T-helper 17 cell (primary cell): ENCODE results near the gene PTP4A1. TPM values are rescaled to one million over a fixed set of nuclear protein-coding genes. Genes with fewer than 3 reads are reported as not detected.

ENCODE experiments used
- ATAC-seq: fragments of 150-1000 bp; cut with Tn5 transposase; 2 replicates; pipeline ENCODE4 v1.10.0; 2021; ENCODE audit warnings: mild to moderate bottlenecking, moderate library complexity
- DNase-seq, 3 donors: peaks; one replicate each; pipeline versions ENCODE4 v3.0.0 to v3.0.0-alpha.2; 2020 to 2021
- H3K9me3 ChIP-seq: one replicate; pipeline ENCODE4 v1.7.0; 2013; ENCODE audit warnings: low read length, mild to moderate bottlenecking; ENCODE audit not compliant: control insufficient read depth, poor library complexity, severe bottlenecking
- H3K27ac Mint-ChIP-seq: one replicate; pipeline ENCODE4 v1.8.0; 2022; ENCODE audit warnings: mild to moderate bottlenecking, moderate library complexity, mixed read lengths
- H3K27me3 Mint-ChIP-seq: one replicate; pipeline ENCODE4 v1.8.0; 2022; ENCODE audit warnings: mixed read lengths
- H3K36me3 Mint-ChIP-seq: one replicate; pipeline ENCODE4 v1.8.0; 2022; ENCODE audit warnings: low read depth, mixed read lengths
- H3K4me1 Mint-ChIP-seq: one replicate; pipeline ENCODE4 v1.8.0; 2022; ENCODE audit warnings: mild to moderate bottlenecking, mixed read lengths
- H3K4me3 Mint-ChIP-seq: one replicate; pipeline ENCODE4 v1.8.0; 2022; ENCODE audit warnings: mild to moderate bottlenecking, moderate library complexity, mixed read lengths
- total RNA-seq, 4 donors: library from RNA in 2 of 4; stranded (reverse) in 2 of 4; gene quantifications; one replicate each; pipeline ENCODE4 v1.2.3 and lab custom pipeline; 2022 to 2026

Gene PTP4A1
- total RNA-seq, 2 donors from 2014 or later, result 112 to 129 TPM

DNA sequence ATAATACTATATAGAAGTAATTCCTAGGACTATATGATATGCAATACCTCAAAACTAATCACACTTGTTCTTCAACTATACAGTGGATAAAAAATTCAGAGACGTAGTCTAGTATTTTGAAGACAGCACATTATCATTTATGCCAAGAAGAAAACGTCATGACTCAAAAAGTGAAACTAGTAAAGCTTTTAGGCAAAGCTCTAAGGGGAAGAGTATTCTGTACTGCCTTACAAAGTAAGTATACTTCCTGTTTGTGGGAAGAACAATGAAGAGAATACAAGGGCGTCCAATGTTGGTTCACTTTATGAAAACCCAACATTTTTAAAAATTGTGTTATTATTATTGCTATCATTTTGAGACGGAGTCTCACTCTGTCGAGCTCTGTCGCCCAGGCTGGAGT, 27.9 kb downstream of the PTP4A1 start:
- no peak overlapping the region for H3K4me3 Mint-ChIP-seq
- peaks cover 5% of the 10 kb centered on the region for H3K27me3 Mint-ChIP-seq
- DNase-seq (no peak), ATAC-seq (no peak)
- H3K9me3 ChIP-seq, result no peaks in the 10 kb centered on the region
- H3K4me1 Mint-ChIP-seq, result peaks cover 16% of the 10 kb centered on the region
- no peaks in the 10 kb centered on the region for H3K36me3 Mint-ChIP-seq
- no peak overlapping the region for H3K27ac Mint-ChIP-seq

DNA sequence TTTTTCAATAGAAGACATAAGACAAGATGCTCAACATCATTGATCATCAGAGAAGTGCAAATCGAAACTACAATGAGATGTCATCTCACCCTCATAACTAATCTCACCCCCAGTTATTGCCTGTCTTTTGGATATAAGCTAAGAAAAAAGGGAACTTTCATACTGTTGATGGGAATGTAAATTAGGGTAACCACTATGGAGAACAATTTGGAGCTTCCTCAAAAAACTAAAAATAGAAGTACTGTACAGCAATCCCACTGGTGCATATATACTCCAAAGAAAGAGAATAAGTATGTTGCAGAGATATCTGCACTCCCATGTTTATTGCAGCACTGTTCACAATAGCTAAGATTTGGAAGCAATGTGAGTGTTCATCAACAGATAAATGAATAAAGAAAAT, 37.0 kb downstream of the PTP4A1 start:
- Mint-ChIP-seq H3K4me1 (no peaks in the 10 kb centered on the region), H3K27me3 (peaks cover 28% of the 10 kb centered on the region), H3K36me3 (no peaks in the 10 kb centered on the region), H3K4me3 (no peak overlapping the region), H3K27ac (no peak overlapping the region)
- ATAC-seq, result no peak
- no peak for DNase-seq
- no peaks in the 10 kb centered on the region for H3K9me3 ChIP-seq

DNA sequence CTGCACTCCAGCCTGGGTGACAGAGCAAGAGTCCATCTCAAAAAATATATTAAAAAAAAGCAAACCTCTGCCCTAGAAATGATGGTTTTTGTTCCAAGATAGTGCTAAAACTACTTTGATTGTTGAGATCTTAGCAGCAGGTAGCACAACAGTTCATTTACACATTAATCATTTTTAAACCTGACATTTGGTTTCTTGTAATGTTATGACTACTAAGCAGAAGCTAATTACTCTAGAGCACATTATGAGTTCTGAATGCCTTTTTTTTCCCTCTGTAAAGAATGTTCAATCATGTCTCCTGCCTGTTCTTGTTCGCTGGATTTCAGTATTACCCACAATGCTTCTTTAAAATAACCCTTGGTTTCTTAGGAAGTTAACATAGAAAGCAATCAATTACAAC, 38.7 kb downstream of the PTP4A1 start:
- Mint-ChIP-seq H3K4me1 (no peaks in the 10 kb centered on the region), H3K27me3 (peaks cover 27% of the 10 kb centered on the region), H3K27ac (no peak overlapping the region), H3K36me3 (no peaks in the 10 kb centered on the region), H3K4me3 (no peak overlapping the region)
- ATAC-seq (no peak), DNase-seq (no peak)
- no peaks in the 10 kb centered on the region for H3K9me3 ChIP-seq

DNA sequence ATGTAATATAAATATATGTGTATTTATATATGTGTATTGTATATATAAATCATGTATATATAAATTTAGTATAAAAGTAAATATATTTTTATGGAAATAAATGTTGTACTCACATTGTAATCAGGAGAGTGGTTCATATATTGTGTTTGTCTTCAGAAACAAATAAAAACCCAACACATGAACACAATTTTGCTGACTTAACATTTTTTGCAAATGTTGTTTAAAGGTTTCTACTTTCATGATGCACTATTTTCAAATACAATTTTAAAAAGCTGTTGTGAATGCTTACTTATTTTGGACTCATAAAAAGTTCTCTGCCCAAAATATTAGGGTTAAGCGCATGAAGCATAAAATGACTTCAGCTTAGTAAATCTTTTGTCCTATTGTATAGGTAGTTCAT, 39.3 kb downstream of the PTP4A1 start:
- H3K4me1 Mint-ChIP-seq, result no peaks in the 10 kb centered on the region
- no peaks in the 10 kb centered on the region for H3K9me3 ChIP-seq
- no peak overlapping the region for H3K27ac Mint-ChIP-seq
- no peak for ATAC-seq
- no peaks in the 10 kb centered on the region for H3K36me3 Mint-ChIP-seq
- no peak for DNase-seq
- peaks cover 30% of the 10 kb centered on the region for H3K27me3 Mint-ChIP-seq
- no peak overlapping the region for H3K4me3 Mint-ChIP-seq

DNA sequence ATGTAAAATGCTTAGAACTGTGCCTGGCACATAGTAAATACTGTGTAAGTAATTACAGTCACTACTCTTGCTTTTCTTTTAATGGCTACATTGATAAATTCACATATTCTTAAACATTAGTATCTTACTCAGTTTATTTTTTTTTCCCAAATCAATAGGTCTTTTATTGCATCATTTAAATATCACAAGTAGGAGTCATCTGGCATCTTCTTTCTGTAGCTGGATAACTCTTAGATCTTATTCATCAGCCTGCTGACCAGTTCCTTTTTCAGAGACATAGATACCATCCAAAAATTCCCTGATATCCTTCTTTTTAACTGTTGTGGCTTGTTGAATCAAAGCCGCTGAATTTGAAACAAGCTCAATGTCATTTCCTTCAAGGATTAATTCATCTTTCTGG, 43.3 kb downstream of the PTP4A1 start:
- no peaks in the 10 kb centered on the region for H3K9me3 ChIP-seq
- H3K4me1 Mint-ChIP-seq, result no peaks in the 10 kb centered on the region
- H3K4me3 Mint-ChIP-seq, result no peak overlapping the region
- no peak overlapping the region for H3K27ac Mint-ChIP-seq
- no peak for ATAC-seq
- peaks cover 50% of the 10 kb centered on the region for H3K27me3 Mint-ChIP-seq
- no peak for DNase-seq
- H3K36me3 Mint-ChIP-seq, result no peaks in the 10 kb centered on the region

Other genes with a start within 250 kb of the PTP4A1 start
- gene PHF3, start 63.3 kb downstream of the PTP4A1 start, total RNA-seq, result 10 to 100 TPM; 87.6 to 88.3 TPM